Ammon's horn (tissue), 1 donor: Measurements from ENCODE around the gene CLEC7A.

ENCODE experiments used
- DNase-seq: peaks from one replicate; pipeline ENCODE4 v3.0.0-alpha.2; 2016; ENCODE audit warnings: low spot score

The CLEC7A gene

DNA sequence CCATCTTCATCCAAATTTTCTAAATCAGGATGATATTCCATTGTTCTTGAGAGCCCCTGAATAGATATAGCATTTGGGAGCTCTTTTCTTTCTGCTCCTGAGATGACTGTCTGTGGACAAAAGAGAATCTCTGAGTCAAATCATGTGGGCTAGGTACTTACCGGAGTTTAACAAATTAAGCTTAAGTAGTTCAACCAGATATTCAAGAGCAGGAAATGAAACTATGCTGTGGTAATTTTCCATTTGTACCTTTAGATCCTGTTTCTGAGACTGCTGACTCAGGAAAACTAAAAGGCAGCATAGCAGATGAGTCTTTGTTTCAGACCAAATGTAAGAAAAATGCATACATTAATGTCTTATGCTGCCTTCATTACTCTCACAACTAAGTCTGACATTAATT is at the start of gene CLEC7A:
TSS of gene CLEC7A (minus strand) at position 158 of the 400 bp plus-strand sequence. CDS start at position 41, 117 bp downstream.
- DNase-seq: peak; percentile 19

DNA sequence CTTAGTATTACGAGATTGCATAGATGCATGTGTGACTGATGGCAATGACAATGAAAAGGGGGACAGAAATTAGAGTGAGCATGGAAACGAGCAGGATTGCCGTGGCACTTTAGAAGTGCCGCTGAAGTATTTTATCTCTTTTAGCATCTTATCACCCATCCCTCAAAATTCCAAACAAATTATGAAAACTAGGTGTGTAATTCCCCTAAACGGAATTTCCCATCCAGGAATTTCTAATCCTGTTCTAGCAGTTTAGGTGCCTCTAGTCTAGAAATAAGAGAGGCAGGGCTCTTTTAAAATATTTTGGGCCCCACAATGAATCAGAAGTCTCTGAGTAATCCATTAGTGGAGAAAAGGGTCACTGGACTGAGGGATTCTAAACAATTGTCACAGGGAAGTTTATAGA is 49.8 kb upstream of the CLEC7A start:
- DNase-seq: no peak

DNA sequence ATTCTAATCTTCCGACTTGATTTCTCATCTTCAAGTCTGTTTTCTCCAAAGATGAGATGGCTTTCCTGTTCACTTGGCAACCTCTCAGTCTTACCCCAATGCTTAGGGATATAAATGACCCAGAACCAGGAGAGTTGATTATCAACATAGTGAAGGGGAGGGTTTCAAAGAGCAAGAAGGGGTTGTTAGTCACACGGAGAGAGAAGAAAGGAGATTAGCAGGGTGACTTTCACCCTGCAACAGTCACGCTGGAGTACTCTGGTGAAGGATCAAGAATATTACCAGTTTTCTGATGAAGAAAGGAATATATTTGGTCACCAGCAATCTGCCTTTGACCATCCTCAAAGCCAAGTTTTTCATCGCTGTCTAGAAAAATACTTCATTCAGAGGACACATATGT is 48.8 kb upstream of the CLEC7A start, which contains the start of gene TMEM52B:
TSS of gene TMEM52B (plus strand) at position 212 of the 400 bp plus-strand sequence. CDS start 543 bp downstream, outside the sequence.
- no peak for DNase-seq

DNA sequence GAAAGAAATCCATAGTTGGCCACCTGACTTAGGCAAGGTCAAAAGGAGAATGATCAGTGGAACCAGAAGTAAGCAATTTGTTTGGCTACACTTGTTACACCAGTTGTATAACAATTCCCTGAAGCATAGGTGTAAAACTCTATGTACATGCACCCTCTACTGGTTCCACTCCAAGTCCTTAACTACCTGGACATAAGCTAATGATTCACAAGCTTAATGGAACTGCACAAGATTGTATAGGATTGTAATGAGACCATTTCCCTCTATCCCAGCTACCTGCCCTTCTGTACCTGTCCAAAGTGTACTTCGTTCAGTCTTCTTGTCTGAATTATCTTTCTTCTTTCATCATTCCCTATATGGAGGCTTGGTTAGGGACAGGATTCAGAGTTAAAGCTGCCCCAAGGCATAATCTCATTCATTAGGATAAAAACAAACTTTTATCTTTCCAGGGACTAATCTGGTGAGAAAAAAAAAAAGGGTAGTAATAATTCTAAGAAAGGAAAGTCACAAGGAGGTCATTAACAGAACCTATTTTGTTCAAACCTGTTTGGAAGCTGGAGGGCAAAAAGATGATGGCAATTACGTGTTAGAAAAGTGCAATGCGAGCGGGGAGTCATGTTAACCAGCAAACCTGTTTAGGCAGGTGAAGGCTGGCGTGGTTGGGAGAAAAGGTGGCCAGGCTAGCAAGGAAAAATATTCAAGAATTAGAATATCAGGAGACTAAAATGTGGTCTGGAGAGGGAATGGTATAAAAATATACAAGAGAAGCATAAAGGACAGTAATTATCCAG is 46.0 kb upstream of the CLEC7A start:
- DNase-seq: no peak

DNA sequence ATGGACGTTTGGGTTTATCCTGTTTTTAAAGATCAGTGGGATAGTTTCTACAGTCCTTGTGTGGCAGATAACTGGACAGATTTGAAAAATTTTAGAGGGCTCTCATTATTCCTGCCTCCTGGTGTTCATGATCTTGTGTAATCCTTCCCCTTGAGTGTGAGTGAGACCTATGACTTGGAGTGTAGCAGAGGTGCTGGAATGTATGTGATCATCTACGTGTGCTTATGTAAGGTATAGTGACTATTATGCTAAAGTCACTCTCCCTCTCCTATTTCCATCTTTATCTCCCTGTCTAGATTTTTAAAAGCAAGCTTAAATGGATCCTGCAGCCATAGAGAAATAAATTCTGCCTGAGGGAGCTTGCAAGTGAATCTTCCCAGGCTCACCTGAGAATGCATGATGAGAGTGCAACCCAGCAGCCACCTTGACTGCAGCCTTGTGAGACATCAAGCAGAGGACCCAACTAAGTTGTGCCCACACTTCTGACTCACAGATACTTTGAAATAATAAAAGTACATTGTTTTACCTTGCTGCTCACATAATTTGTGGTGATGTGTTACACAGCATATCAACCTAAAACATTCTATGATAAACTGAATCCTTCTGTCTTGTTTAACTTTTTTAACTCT is 45.1 kb upstream of the CLEC7A start:
- DNase-seq: no peak

DNA sequence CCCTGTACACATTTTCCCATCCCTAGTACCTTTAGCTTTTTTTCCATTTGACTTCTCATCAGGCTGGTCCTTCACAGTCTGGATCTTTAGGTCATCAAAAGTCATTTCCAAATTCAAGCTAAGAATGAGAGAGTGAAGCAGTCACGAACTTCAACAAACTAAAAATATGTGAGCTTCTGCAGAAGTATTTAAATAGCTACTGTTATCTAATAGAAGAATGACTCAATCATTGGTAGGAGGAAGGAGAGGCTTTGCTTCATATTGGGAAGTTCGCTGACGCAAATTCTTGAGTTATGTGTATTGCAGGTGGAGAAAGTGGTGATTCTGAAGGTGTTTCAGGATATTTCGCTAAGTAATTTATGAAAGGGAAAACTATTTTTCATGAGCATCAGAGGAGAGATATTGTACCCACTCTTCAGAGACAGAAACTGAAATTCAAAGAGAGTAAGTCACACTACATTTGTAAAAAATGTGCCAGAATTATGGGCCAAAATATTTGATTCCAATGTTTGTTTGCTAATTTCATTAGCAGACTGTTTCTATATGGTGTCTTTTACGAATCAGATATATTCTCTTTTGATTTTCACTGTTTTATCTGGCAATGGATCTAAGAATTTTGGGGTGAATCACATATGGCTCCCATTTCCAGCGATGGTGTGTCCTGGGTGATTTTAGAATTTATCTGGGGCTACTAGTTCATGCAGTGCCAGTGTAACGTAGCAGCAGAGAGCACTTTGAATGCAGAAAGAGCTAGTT is 42.2 kb upstream of the CLEC7A start, which contains the start of gene OLR1:
TSS of gene OLR1 (minus strand) at position 160 of the 756 bp plus-strand sequence. CDS start at position 105, 55 bp downstream.
- no peak for DNase-seq

DNA sequence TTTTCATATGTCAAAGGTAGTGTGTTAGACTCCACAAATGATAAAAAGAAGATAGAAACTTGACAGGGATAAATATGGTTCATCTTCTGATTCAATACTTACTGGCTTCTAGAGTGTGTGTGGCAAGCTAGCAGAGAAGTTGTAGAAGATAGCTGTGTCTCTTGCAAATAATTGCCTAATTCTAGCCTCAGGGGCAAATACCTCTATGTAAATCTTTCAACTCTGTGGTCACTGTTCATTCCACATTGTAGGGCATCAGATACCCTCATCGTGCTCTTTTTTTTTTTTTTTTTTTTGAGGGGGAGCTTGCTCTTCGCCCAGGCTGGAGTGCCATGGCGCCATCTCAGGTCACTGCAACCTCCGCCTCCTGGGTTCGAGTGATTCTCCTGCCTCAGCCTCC is 40.2 kb upstream of the CLEC7A start:
- DNase-seq: no peak

DNA sequence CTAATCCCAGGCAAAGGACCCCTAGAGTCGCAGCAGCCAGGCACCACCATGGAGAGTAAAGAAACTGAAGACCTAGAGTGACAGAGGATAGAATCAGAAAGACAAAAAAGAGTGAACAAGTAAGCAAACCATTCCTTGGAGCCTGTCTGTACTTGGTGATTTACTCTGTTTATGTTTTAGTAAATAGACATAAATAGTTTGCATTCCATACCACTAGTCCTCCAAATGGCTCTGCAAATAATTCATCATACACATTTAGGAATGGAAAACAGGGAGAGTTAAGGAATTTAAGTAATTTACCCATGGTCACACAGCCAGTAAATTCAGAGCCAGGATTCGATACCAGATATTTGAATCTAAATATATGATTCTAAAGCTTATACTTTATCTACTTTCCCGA is 39.1 kb upstream of the CLEC7A start:
- DNase-seq: no peak

DNA sequence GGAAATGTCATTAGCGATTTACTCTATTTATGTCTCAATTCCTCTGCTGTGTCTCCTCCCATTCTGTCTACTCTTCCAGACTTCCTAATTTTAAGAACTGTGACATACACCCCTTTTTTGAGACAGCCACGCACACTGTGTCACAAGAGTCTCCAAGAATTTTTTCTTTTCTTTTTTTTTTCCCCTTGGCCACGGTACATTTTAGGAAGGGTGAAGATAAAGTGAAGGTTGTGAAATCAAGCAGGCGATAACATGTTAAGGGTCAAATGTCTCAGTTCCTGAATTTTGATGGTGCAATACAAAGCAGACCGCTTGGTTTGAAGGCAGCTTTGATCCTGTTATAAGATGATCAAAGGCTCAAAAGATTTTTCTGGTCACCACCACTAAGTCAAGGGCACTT is 37.6 kb upstream of the CLEC7A start:
- peak; percentile 35 for DNase-seq

DNA sequence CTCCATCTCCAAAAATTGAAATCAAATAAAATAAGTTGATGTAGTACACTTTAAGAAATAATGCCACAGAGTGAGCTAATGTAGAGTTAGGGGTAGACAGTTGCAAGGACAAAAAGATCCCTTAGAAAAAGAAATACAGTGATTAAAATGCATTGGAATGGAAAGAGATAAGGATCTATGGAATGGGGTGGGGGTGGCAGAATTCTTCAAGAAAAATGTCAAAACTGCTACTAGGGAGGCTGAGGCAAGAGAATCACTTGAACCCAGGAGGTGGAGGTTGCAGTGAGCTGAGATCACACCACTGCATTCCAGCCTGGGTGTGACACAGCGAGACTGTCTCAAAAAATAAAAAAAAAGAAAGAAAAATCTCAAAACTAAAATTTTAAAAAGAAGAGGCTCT is 35.4 kb upstream of the CLEC7A start:
- no peak for DNase-seq

DNA sequence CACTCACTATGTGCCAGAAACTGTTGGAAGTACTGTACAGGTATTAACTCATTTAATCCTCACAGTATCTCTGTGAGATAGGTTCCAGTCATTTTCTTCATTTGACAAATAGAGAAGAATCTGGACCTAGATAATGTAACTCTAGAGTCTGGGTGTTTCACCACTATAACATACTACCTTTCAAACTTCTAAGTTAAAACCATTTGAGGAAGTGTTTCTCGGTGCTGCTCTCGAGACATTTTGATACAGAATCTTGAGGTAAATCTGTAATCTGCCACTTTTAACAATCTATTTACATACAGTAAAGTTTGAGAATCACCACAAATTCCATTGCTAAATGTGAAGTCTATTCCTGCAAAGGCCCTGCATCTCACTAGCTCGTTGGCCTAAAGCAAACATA is 33.1 kb upstream of the CLEC7A start:
- DNase-seq: no peak

DNA sequence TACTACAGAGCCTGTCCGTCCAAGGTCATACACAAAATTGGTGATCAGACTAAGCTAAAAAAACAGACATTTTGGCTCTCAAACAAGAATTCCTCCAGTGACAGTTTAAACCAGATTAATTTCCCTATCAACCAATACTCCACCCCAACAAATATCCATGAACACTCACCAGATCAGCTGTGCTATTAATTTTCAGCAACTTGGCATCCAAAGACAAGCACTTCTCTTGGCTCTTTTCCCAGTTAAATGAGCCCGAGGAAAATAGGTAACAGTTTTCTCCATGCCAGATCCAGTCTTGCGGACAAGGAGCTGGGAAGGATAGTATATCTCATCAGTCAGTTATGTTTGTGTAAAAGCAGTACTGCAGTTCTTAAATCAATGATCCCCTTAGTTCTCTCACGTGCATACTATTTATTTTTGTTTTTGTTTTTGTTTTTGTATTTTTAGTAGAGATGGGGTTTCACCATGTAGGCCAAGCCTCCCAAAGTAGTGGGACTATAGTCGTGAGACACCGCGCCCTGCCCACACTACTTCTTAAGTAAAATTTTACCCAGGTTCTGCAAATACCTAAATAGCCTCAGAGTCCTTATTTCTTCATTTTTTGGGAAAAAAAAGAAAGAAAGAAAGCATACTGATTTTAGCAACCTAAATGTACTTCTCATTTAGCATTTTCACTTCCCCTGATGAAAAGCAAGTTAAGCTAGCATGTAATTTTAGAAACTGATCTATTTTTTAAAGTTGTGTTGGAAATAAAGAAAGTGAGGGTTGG is 30.8 kb upstream of the CLEC7A start:
- no peak for DNase-seq

DNA sequence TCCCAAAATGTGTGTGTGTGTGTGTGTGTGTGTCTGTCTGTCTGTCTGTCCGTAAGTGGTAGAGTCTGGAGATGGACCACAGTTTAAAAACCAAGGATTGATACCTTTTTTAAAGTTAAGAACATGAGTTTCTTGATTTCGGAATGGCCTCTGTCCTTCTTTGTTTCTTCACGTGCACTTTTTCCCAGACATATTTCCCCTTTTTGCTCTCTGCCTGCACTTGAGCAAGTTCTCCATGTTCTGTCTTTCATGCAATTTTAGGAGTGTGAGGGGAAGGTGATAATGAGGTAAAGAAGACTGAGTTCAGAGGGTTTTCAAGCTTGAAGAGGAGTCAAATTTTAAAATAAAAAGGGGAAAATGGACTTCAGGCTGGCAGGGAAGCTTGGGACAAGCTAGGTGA is 29.3 kb upstream of the CLEC7A start:
- no peak for DNase-seq

DNA sequence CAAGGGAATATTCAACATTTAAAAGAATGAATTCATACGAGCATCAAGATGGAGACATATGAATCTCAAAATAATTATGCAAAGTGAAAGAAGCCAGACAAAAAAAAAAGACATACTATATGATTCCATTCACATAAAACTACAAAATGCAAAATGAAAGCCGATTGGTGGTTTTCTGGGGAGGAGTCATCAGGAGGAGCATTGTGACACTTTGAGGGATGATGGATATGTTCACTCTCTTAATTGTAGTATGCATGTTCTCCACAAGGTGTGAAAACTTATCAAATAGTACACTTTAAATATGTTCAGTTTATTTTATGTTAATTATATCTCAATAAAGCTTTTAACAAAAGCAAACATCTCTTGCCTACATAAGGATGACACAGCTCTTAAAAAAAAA is 28.4 kb upstream of the CLEC7A start:
- no peak for DNase-seq

DNA sequence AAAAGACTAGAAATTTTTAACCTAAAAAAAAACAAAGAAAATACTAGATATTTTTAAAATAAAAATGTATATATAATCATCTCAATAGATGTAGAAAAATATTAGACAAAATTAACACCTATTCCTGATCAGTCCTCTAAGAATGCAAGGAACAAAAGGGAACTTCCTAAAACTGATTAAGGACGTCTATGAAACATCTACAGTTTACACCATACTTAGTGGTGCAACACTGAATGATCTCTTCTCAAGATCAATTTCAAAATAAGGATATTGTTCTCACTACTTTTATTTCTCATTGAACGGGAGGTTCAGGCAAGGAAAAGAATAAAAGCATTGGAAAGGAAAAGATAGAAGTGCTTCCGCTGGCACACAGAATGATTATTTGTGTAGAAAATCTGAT is 26.0 kb upstream of the CLEC7A start:
- no peak for DNase-seq

DNA sequence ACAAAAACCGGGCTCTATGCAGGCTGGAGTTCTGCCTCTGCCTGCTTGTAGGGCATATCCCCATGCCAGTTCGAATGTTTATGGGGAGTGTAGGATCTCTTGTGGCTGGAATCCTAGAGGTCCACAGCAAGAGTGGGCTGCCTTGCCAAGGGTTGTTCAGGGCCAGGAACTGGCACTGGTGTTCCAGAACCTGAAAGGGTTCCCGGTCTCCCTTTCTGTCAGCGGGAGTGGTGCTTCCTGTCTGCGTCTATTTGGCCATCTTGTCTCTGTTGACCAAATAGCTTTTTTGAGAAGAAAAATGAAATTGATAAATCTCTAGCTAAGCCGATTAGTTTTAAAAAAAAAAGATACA is 24.1 kb upstream of the CLEC7A start:
- DNase-seq: no peak

DNA sequence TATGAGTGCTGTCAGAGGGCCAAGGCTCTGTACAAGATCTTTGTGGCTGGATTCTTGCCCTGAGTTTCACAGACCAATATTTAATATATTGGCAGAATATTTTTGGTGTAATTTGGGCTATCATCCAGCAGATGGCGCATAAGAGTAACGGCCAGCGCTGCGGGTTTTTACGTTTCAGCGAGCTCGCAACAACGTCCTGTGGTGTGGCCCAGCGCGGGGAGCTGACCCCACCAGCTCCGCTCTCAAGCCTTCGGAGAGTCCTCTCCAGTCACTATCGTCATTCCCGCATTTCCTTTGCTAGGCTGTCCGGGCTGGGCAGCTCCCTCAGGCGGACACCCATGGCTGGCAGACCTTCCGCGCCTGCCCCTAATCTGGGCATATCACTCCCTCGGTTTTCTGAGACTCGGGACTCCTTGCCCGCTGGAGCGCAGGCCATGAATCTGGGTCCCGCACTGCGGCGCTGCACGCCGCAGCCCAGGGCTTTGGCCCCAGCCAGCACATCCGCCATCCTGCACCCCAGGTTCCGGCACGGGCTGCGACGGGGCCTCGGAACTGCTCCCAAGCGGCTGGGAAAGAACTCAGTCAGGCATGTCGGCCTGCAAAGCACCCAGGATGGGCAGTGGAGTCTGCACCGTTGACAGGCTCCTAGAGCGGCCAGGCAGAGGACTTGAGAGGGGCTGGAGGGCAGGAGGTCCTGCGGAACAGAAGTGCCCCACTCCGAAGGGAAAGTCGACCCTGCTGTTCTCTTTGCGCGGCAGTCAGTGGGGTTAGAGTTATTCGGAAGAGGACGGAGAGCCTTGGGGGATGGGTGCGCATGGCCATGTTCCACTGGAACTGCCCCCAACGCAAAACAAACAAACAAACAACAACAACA is 23.5 kb upstream of the CLEC7A start:
- peak; percentile 85 for DNase-seq

DNA sequence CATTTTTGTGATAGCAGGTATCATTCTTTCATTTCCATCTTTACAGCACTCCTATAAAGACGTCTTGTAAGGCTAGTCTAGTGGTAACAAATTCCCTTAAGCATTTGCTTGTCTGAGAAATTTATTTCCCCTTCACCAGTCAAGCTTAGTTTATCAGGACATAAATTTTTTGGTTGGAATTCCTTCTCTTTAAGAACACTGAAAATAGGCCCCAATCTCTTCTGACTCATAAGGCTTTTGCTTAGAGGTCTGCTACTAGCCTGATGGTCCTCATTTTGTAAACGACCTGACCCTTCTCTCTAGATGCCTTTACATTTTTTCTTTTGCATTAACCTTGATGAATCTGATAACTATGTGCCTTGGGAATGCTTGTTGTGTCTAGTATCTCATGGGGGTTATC is 21.6 kb upstream of the CLEC7A start:
- no peak for DNase-seq

DNA sequence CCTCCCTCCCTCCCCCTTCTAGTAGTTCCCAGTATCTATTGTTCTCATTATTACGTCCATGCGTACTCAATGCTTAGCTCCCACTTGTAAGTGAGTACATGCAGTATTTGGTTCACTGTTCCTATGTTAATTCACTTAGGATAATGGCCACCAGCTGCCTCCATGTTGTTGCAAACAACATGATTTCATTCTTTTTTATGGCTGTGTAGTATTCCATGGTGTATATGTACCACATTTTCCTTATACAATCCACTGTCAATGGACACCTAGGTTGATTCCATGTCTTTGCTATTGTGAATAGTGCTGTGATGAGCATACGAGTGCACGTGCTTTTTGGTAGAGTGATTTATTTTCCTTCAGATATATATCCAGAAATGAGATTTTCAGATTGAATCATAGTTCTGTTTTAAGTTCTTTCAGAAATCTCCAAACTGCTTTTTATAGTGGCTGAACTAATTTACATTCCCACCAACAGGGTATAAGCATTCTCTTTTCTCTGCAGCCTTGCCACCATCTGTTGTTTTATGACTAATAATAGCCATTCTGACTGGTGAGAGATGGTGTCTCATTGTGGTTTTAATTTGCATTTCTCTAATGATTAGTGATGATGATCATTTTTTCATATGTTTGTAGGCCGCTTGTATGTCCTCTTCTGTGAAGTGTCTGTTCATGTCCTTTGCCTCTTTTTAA is 17.9 kb upstream of the CLEC7A start:
- DNase-seq: no peak

DNA sequence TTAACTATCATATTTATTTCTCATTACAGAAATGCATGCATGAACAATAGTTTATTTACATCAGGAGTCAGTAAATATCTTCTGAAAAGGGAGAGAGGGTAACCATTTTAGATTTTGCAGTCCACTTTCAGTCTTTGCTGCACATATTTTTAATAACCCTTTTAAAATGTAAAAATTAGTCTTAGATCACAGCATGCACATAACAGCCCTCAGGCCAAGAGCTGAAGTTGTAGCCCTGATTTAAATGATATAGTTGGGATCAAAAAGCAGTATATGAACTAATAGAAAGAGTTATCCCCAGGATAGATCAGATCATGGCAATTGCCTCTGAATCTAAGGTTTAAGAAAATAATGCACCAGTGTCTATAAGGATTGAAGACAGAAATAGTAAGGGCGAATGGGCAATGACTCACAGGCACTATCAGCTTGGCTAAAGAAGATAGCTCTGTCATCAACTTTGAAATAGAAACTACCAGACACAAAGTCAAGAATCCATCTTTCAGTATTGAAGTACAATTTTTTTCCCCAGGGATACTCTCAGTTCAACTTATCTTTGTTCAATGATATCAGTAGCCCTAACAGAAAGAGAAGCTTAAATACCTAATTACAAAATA is 13.1 kb upstream of the CLEC7A start:
- no peak for DNase-seq
